GM19193 (cell line): ENCODE measurements around the gene RAX.

ENCODE experiments used
- POLR2A ChIP-seq: IDR thresholded peaks from 4 replicates; pipeline ENCODE4 v1.6.1; 2011; ENCODE audit not compliant: insufficient read depth, insufficient read length; ENCODE audit errors: extremely low read depth

RAX gene

GRCh38 chr18:59267503-59268126, 5.6 kb downstream of the RAX start:
- no peak for TF ChIP-seq POLR2A

- TF ChIP-seq POLR2A = no peak
These were observed 6.3 kb downstream of the RAX start for GRCh38 chr18:59266886-59267502.

GRCh38 chr18:59266459-59266858, 6.8 kb downstream of the RAX start:
- TF ChIP-seq POLR2A = no peak

GRCh38 chr18:59265974-59266369, 7.3 kb downstream of the RAX start:
- TF ChIP-seq POLR2A = no peak

- TF ChIP-seq POLR2A = no peak
These were observed 7.8 kb downstream of the RAX start for GRCh38 chr18:59265246-59265973.

GRCh38 chr18:59264651-59265245, 8.5 kb downstream of the RAX start:
- TF ChIP-seq POLR2A = no peak

GRCh38 chr18:59264121-59264571, 9.1 kb downstream of the RAX start:
- no peak for TF ChIP-seq POLR2A

GRCh38 chr18:59263661-59264060, 9.6 kb downstream of the RAX start:
- TF ChIP-seq POLR2A = no peak

- no peak for TF ChIP-seq POLR2A
These were observed 24.0 kb downstream of the RAX start for GRCh38 chr18:59249199-59249774.

- no peak for TF ChIP-seq POLR2A
These were observed 26.5 kb downstream of the RAX start for GRCh38 chr18:59246796-59247195.

- TF ChIP-seq POLR2A = no peak
These were observed 30.3 kb downstream of the RAX start for GRCh38 chr18:59242906-59243305.

- no peak for TF ChIP-seq POLR2A
These were observed 33.6 kb downstream of the RAX start for GRCh38 chr18:59239642-59240041.

- no peak for TF ChIP-seq POLR2A
These were observed 34.9 kb downstream of the RAX start for GRCh38 chr18:59238385-59238784.

GRCh38 chr18:59233017-59233410, 40.2 kb downstream of the RAX start:
- no peak for TF ChIP-seq POLR2A
